Epithelial cell of esophagus (primary cell): ENCODE measurements around the gene SEZ6.

Experiments
- DNase-seq: peaks from one replicate; pipeline ENCODE4 v3.0.0; 2010; ENCODE audit warnings: low read depth
- H3K4me3 ChIP-seq: 2 replicates; pipeline ENCODE4 v1.5.1; 2011; ENCODE audit warnings: mild to moderate bottlenecking, low read length, control low read depth
- CTCF ChIP-seq: IDR thresholded peaks from 2 replicates; pipeline ENCODE4 v1.5.1; 2011; ENCODE audit warnings: low read depth, mild to moderate bottlenecking, low read length, control low read depth, inconsistent platforms; ENCODE audit not compliant: insufficient read depth; ENCODE audit errors: missing control alignments

Gene SEZ6

GRCh38 chr17:29048440-29049368 lies 42.9 kb upstream of the SEZ6 start:
- no peak for TF ChIP-seq CTCF
- no peak for DNase-seq
- no peak overlapping the region for H3K4me3 ChIP-seq

GRCh38 chr17:29046473-29046839 lies 40.6 kb upstream of the SEZ6 start:
- DNase-seq: no peak
- TF ChIP-seq CTCF: no peak
- H3K4me3 ChIP-seq: no peak overlapping the region

- DNase-seq: no peak
- TF ChIP-seq CTCF: no peak
Observed at GRCh38 chr17:29045734-29046472, 40.1 kb upstream of the SEZ6 start.

GRCh38 chr17:29045026-29045425 lies 39.2 kb upstream of the SEZ6 start:
- no peak for TF ChIP-seq CTCF
- DNase-seq: no peak
- H3K4me3 ChIP-seq: no peak overlapping the region

More at GRCh38 chr17:29045734-29046472, 40.1 kb upstream of the SEZ6 start:
- H3K4me3 ChIP-seq: no peak overlapping the region

GRCh38 chr17:29043539-29044145 lies 37.8 kb upstream of the SEZ6 start:
- DNase-seq: no peak
- no peak for TF ChIP-seq CTCF
- H3K4me3 ChIP-seq: no peak overlapping the region

GRCh38 chr17:29042679-29043538 lies 37.1 kb upstream of the SEZ6 start, which contains the start of gene PIPOX:
PIPOX (plus strand) TSS chr17:29043141; CDS start chr17:29043226, 85 bp downstream.
- peak; percentile 20 for DNase-seq
- no peak within 1 kb of the TSS for H3K4me3 ChIP-seq
- no peak for TF ChIP-seq CTCF
